GM21526 (cell line): Measurements from ENCODE around the gene HS1BP3.

ENCODE experiments used
- ATAC-seq: cut with Tn5 transposase; IDR thresholded peaks from one replicate; pipeline ENCODE4 v1.9.1; 2021; ENCODE audit warnings: moderate library complexity; ENCODE audit not compliant: unreplicated experiment, low FRiP score

The HS1BP3 gene

GRCh38 chr2:20590704-20591515 is 60.0 kb downstream of the HS1BP3 start:
- ATAC-seq: no peak

- ATAC-seq: no peak
These were observed 60.8 kb downstream of the HS1BP3 start for GRCh38 chr2:20589975-20590703.

GRCh38 chr2:20588918-20589871 is 61.7 kb downstream of the HS1BP3 start:
- no peak for ATAC-seq

- ATAC-seq: no peak
These were observed 64.9 kb downstream of the HS1BP3 start for GRCh38 chr2:20585710-20586594.

- ATAC-seq: no peak
These were observed 65.6 kb downstream of the HS1BP3 start for GRCh38 chr2:20585359-20585709.

- ATAC-seq: no peak
These were observed 66.2 kb downstream of the HS1BP3 start for GRCh38 chr2:20584399-20585358.

- no peak for ATAC-seq
These were observed 66.9 kb downstream of the HS1BP3 start for GRCh38 chr2:20584045-20584398.

GRCh38 chr2:20583425-20583881 is 67.4 kb downstream of the HS1BP3 start:
- no peak for ATAC-seq

GRCh38 chr2:20582600-20583221 is 68.2 kb downstream of the HS1BP3 start:
- no peak for ATAC-seq

GRCh38 chr2:20580690-20581437 is 70.0 kb downstream of the HS1BP3 start:
- no peak for ATAC-seq

GRCh38 chr2:20579866-20580265 is 71.0 kb downstream of the HS1BP3 start:
- ATAC-seq: no peak

GRCh38 chr2:20578895-20579825 is 71.7 kb downstream of the HS1BP3 start:
- peak; percentile 66 for ATAC-seq

- no peak for ATAC-seq
These were observed 72.5 kb downstream of the HS1BP3 start for GRCh38 chr2:20578266-20578894.

GRCh38 chr2:20577495-20578235 is 73.2 kb downstream of the HS1BP3 start:
- ATAC-seq: no peak

GRCh38 chr2:20576598-20577115 is 74.2 kb downstream of the HS1BP3 start:
- ATAC-seq: peak; percentile 79
